Left hindlimb (tissue), 1 donor: ENCODE results near the gene KIFC1.

ENCODE experiments used
- DNase-seq: peaks from one replicate; pipeline ENCODE4 v3.0.0-alpha.2; 2018

Gene KIFC1

DNA sequence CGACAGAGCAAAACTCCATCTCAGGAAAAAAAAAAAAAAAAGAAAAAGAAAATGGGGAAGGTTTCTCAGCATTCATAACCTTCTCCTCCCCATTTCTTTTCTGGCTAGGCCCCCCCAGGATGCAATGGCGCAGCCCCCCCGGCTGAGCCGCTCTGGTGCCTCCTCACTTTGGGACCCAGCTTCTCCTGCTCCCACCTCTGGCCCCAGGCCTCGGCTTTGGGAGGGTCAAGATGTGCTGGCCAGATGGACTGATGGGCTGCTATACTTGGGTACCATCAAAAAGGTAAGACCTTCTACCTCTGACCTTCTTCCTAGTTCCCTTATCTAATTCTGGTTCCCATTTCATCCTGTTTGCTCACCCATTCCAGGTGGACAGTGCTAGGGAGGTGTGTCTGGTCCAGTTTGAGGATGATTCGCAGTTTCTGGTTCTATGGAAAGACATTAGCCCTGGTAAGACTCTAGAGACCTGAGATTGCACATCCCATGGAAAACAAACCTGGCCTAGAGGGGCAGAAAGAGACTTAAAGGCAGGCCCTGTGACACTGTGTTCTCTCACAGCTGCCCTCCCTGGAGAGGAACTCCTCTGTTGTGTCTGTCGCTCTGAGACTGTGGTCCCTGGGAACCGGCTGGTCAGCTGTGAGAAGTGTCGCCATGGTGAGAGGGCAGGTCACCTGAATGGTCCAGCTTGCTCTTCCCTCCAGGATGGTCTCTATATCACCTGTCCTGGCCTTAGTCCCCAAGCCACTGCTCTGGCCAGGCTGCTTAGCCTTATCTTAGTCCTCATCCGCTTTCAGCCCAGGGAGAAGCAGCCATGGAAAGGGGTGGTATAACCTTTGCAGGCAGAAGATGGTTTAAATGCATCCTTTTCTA, 20.8 kb downstream of the KIFC1 start:
- DNase-seq = peak; percentile 21

DNA sequence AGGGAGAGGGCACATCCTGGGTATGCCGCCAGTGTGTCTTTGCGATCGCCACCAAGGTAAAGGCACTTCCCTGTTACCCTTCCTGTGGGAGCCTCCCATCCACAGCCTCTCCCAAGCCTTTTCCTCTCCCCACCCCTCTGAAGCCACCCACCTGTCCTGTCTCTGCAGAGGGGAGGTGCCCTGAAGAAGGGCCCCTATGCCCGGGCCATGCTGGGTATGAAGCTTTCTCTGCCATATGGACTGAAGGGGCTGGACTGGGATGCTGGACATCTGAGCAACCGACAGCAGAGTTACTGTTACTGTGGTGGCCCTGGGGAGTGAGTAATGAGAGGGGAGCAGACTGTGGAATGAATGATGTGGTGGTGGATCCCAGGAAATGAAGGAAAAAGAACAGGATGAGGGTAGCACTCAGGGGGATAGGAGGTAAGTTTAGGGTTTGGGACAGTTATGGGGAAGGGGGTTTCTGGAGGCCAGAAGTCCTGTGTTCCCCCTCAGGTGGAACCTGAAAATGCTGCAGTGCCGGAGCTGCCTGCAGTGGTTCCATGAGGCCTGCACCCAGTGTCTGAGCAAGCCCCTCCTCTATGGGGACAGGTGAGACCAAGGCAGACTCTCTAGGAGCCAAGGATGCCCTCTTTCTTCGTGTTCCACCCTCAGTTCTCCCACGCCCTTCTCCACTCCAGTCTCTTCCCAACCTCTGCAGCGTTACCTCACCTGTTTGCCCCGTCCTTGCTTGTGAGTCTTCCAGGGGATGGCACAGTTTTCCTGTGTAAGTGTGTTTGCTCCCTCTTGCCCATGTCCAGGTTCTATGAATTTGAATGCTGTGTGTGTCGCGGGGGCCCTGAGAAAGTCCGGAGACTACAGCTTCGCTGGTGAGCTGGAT, 21.9 kb downstream of the KIFC1 start:
- peak; percentile 19 for DNase-seq

DNA sequence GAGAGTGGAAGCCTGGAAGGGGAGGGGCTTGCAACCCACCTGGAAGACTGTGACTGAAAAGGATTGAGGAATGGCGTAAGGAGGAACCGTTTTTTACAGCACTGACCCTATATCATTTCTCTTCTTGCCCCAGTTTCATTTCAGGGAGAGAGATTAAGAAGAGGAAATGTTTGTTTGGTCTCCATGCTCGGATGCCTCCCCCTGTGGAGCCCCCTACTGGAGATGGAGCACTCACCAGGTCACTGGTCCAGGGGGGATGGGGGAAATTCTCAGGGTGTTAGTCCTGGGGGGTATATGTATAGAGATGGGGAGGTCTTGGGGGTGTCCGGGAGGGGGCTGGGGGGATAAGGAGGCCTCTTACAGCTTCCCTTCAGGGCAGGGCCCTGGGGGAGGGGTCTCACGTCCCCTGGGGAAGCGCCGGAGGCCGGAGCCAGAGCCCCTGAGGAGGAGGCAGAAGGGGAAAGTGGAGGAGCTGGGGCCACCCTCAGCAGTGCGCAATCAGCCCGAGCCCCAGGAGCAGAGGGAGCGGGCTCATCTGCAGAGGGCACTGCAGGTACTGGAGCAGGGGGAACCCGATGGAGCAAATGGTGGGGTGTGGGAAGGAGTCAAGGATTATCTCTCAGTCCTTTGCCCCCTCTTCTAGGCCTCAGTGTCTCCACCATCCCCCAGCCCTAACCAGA, 23.1 kb downstream of the KIFC1 start:
- DNase-seq = peak; percentile 35

DNA sequence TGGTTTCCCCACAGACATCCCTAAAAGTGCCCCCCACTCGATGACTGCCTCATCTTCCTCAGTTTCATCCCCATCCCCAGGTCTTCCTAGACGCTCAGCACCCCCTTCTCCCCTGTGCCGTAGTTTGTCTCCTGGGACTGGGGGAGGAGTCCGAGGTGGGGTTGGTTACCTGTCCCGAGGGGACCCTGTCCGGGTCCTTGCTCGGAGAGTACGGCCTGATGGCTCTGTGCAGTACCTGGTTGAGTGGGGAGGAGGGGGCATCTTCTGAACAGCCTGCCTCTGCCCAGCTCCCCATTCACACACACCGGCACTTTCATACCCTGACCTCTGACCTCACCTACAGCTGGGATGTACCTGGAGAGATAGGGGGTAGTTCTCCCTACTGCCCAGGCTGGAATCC, 24.2 kb downstream of the KIFC1 start:
- DNase-seq = peak; percentile 18

DNA sequence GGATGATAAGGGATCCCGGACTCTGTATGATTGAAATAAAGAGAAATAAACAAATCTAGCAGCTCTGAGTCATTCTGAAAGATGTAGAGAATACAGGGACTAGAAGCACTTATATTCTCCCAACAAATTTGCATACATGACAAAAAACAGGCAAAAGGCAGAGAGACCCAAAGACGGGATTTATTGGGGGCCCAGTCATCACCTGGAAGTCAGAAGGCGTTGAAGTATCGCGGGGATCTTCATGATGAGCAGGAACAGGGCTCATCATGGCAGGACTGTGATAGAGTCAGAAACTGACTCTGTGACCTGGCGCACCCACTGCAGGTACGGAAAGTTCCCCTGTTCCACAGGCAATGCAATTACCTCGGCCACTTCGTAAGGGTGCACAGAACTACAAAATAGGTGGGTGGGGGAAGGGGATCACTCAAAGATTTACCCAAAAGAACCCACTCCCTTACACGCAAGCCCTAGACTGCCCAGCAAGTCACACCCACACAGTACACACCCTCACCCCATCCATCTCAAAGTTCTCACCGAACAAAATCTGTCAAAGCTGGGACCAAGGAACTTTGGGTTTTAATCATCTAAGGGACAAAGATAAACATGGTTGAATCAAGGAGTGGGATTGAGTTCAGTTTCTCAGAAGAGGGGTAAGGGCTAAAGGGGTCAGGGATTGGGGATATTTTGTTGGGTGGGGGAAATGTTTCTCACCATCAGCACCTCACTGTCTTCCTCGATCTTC, 24.9 kb downstream of the KIFC1 start:
- peak; percentile 25 for DNase-seq

DNA sequence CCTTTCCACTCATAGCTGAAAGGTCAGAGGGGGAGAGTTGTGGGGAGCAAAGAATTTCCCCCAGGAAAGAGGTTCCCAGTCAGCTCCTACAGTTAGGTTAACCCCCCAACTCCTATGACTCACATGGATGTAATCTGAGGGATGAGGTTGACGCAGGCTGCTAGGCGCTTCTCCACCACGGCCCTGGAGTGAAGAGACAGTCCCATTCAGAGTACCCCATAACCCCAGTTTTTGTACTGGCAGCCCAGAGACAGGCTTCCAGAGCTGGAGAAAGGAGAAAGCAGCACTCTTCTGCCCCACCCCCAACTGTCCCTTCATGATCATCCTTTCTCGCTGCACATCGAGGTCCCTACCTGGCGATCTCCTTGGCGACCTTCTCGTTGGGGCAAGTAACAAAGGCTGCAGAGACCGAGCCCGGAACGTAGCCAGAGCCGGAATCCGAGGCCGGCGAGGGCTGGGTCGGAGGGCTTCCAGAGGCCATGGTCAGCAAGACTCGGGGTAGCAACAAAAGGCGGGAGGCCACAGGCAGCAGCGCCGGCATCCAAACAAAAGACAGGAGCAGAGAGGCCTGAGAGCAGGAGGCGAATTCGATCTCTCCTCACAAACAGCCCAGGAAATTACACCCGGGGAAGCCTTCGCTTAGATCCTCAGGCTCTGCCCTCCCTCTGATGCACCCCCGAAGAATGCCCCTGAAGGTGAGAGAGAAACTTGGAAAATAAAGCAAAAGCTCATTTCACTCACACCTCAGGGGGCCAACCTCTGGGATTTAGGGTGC, 25.7 kb downstream of the KIFC1 start:
- DNase-seq = no peak

DNA sequence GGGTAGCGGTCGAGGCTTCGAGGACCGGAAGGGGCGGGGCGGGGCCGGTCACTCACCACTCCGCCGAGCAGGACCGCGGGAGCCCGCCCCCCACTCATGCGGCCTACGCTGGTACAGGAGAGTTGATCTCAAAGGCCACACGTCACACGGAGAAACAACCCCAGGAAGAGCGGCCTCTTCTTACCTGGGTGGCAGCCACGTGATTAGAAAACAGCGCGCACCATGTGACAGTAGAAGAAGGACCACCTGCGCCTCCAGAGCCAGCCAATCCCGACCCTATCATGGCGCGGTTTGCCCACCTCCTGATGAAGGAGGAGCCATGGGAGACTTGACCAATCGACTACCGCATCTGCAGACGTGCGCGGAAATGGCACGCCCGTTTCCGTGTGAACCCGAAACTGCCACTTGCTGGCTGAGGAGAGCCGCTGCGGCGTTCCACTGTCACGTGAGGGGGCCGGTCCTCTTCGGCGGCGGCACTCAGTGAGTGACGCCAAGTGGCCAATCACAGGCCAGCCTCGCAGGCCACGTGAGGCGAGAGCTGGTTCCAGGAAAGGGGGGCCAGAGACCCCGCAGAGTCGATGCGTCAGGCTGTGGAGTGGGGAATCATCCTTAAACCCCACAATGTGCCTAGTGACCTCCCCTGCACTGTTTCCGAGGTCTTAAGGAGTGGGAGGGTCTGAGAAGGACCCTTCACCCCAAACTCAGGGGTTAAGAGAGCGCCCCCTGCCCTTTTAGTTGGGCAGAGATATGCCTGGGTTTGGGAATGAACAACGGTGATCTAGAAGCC, 26.5 kb downstream of the KIFC1 start, which contains the start of gene CUTA:
Gene CUTA, minus strand, starts transcription at position 205 of the 787 bp plus-strand sequence. Its CDS starts 107 bp downstream, at position 98.
- DNase-seq = peak; percentile 100

DNA sequence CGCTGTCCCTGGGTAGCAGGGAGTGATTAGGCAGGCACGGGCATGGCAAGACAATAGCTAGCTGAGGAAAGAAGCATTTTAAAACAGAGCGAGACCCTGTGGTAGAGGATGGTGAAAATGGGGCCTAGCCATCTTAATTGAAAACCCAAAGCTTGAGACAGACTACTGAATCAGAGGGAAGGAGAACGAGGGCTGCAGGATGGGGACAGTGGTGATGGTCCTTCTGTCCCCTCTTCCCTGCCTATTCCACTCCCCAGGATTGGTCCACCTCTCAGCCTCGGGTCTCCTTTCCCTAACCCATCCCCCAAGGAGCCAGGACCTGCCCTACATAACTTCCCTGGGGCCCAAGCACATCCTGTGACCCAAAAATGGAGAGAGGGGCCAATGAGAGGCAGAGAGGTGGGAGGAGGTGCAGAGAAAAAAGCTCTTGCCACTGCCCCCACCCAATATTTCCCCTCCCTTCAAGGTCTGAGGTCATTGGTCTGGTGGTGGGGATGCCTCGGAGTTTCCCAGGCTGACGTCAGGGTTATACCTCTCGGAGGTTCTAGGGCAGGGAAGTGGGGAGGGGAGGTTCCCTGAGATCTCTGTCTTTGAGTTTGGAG, 27.2 kb downstream of the KIFC1 start:
- peak; percentile 33 for DNase-seq

DNA sequence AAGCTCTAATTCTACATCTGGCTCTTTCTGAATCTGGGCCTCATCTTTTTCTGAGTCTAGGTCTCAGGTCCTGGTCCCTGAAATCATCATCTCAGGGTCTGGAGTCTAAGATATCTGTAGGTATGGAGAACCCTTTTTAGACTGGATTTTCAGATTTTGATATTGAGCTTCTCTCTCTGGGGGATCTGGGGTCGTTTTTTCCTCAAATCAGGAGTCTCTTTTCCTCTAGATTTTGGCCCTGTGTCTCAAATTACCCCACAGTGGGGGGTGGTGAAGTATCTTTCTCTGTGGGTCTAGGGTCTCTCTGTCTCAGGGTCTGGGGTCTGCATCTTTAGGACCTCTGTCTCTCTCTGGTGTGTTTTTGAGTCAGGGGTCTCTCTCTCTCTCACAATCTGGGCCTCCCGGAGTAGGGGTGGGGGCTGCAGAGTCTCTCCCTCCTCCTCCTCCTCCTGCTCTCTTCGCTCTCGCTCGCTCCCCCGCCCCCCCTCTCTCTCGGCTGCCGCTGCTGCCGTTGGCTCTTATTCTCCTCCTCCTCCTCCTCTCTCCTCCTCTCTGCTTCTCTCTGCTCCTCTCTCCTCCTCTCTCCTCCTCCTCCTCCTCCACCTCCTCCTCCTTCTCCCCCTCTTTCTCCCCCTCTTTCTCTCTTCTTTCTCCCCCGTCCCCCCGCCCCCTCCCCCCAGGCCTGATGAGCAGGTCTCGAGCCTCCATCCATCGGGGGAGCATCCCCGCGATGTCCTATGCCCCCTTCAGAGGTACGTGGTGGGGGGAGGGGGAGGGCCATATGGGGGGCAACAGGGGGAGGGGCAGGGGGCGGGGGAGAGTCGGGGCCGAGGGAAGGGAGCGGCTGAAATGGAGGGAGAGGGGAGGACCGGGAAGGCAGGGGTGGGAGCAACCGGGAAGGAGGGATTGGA, 28.2 kb downstream of the KIFC1 start, which contains the start of gene SYNGAP1:
Gene SYNGAP1, plus strand, starts transcription at position 486 of the 911 bp plus-strand sequence. Its CDS starts 200 bp downstream, at position 686.
- peak; percentile 83 for DNase-seq

DNA sequence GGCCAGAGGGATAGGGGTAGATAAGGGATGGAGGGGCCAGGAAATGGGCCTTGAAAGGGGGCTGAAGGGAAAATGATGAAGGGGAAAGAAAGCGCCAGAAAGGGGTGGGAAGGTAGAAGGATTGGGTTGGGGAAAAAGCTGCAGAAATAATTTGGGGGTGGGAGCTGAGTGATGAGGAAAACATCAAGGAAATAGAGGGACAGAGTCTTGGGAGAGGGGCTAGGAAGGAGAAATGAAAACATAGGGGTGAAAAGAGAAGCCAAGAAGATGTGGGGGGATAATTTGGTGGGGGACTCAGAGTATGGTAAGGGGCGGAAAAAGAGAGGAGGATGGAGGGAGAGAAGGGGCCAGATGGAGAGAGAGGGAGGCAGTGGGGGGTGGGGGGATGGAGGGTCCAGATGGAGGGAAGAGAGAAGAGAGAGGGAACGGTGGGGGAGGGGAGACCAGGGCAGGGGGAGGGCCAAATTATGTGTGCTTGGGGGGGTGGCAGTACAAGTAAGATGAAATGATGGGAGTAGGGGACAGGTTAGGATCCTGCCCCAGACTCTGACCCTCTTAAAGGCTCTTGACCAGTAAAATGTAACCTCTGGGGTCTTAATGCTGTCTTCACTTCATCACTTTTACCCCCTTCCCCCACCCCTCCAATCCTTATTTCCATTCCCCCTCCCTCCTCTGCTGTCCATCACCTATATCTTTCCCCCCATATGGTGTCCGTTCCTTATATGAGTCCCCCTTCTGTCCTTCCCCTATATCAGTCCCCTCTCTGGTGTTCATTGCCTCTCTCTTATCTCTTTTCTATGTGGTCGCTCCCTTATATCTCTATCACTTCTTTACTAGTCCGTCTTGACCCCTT, 29.1 kb downstream of the KIFC1 start:
- DNase-seq = no peak

DNA sequence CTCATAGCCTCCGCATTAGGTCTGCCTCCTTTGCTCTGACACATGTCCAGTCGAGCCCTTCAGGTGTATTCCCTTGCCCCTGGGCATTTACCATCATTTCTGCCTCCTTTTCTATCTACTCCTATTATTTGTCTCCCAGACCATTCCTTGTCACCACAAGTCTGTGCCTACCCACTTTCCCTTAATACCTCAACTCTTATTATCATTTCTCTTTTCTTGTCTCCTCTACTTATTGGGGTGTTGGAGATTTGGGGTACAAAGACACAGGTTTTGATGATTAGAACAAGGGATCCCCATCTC, 29.7 kb downstream of the KIFC1 start:
- no peak for DNase-seq

DNA sequence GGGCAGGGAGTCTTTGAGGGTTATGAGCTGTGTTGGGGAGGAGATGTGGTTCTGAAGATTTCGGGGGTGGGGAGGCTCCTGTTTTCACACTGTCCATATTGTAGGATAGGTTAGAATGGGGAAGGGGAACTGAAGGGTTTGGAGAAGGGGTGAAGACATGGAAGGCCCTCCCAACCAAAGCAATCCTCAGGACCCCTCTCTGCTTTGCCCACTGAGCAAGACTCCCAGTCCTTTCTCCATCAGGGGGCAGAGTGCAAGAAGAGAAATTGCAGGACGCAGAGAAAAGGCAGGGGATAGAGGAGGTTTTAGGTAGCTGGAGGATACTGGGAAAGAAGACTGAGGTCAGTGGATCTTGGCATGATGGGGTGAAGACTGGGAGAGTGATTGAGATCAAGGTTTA, 32.2 kb downstream of the KIFC1 start:
- DNase-seq = no peak

DNA sequence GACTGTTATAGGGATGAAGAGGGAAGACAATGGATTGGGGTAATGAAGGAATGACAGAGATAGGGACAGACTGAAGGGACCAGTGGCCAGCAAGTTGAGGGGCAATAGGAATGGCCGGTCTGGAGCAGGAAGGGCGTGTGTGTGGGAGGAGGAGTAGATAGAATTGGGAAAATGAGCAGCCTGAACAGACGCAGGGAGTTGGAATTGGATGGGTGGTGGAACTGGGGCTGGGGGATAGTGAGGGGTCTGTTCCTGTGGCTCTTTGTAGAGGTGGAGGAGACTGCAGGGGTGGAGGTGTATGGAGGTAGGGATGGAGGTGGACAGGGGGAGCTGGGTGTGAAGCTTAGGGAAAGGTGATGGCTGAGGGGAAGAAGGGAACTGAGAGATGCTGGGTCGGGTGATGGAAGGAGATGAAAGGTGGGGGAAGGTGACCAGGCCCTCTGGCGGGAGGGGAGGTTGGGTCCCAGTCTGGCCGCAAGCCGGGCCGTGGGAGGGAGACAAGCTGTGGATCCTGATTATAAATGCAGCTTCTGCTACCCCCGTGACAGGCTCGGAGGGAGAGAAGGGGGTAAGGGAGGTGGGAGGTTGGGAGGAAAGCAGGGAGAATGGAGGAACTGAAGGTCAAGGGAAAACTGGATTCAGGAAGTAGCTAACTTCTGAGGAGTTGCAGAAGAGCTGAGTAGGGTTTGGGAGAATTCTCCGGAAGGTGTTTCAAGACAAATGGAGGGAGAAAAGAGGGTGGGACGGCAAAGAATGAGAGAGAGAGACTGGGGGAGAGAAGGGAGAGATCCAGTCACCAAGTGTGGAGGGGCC, 33.4 kb downstream of the KIFC1 start:
- DNase-seq = no peak

DNA sequence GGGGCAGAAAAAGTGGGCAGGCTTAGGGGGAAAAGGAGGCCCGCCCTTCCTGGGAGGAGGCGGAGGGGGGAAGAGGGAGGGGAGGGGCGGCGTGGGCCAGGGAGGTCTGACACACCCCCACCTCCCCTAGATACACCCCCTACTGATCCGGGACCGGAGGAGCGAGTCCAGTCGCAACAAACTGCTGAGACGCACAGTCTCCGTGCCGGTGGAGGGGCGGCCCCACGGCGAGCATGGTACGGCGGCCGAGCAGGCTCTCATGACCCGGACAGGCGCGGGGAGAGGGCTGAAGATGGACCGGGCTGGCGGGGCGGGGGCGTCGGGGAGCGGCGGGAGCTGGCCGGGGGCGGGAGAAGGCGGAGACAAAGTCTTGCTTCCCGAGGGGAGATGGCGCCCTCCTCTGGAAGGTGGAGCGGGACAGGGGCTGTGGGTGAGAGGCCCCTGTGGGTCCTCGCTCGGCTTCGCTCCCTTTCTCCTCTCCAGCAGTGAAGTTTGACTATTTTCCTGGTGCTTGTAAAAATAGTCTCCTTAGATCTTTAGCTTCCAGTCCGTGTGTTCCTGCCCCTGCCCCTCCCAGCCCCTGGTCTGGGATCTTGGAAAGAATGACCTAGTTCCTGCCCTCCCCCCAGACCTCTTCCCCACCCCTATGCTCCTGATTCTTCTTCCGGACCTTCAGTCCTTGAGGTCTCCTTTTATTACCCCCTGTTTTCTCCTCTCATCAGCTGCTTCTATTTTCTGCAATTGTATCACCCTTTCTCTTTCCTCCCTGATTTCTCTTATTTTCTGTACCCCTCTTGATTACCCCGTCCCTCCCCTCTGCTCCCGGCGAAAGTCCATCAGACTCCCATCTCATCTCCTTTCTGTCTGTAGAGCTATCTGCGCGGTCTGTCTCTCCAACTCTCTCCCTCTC, 34.3 kb downstream of the KIFC1 start:
- DNase-seq = peak; percentile 93

DNA sequence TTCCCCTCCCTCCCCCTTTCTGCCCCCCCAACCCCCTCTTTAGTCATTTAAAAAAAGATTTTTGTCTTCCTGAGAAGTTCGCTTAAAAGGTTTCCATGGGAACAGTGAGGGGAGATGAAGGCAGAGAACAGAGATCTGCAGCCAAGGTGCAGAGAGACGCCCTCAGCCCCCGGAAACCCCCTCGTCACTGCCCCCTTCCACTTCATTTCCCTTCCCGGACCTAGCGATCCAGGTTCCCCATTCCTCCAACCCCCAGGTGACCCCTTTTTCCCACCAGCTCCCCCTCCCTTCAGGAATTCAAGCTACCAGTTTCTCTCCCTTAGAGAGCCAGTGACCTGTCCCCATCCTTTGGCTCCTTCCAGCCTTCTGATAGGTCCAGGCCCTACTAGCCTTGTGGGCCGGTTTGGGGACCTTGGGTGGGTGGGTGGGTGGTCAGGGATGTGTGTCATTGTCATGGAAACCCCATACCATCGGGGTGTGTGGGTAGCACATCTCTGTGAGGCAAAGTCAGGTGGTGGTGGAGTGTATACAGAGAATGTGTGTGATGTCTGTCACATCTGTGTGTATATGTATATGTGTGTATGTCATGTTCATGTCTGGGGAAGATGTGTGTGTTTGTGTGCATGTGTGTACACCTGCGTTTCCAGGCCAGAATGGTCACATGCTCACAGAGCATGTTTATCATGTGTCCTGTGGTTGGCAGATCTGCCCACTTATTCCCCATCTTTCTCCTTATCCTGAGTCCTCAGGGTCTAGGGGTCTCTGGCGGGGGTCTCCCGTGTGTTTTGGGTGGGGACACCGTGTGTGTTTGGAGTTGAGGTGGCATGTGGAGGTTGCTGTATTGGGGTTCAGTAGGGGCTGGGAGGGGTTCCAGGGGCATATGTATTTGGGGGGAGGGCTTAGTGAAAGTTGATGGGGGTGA, 35.2 kb downstream of the KIFC1 start:
- DNase-seq = peak; percentile 48
